Measurements from ENCODE around the gene GRK2.

DNA sequence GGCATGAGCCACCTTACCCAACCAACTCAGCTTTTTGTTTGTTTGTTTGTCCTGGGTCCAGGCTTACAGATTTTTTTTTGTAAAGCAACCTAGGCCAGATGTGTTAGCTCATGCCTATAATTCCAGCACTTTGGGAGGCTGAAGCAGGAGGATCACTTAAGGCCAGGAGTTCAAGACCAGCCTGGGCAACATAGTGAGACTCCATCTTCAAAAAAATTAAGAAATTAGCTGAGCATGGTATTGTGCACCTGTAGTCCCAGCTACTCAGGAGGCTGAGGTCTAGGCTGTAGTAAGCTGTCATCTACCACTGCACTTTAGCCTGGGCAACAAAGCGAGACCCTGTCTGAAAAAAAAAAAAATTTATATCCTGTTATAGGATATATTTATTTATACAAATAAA, 28.7 kb upstream of the GRK2 start:
- TF ChIP-seq, protein P1, sequence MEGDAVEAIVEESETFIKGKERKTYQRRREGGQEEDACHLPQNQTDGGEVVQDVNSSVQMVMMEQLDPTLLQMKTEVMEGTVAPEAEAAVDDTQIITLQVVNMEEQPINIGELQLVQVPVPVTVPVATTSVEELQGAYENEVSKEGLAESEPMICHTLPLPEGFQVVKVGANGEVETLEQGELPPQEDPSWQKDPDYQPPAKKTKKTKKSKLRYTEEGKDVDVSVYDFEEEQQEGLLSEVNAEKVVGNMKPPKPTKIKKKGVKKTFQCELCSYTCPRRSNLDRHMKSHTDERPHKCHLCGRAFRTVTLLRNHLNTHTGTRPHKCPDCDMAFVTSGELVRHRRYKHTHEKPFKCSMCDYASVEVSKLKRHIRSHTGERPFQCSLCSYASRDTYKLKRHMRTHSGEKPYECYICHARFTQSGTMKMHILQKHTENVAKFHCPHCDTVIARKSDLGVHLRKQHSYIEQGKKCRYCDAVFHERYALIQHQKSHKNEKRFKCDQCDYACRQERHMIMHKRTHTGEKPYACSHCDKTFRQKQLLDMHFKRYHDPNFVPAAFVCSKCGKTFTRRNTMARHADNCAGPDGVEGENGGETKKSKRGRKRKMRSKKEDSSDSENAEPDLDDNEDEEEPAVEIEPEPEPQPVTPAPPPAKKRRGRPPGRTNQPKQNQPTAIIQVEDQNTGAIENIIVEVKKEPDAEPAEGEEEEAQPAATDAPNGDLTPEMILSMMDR (conservative IDR thresholded peaks at IDR 0.05 in 1 of 2, IDR thresholded peaks at IDR 0.05 in 1 of 2; ENCODE audit: extremely low read depth in 1 of 2, insufficient read depth in 1 of 2, low read depth in 1 of 2, low read length in 2 of 2), result no peak
- no peak for TF ChIP-seq EZH2 (IDR thresholded peaks at IDR 0.05; ENCODE audit: borderline replicate concordance, low read length)

Measured in mammary epithelial cell (primary cell).